SK-N-SH (cell line): ENCODE data around the gene FAM114A1. TPM values are rescaled to one million over a fixed set of nuclear protein-coding genes. Genes with fewer than 3 reads are reported as not detected.

Experiments
- CTCF ChIA-PET: fragments of 300-600, 350-600 bp; formaldehyde crosslinking; extraction: SDS; loops from one replicate; lab custom pipeline; 2021; lab: Yijun Ruan, JAX
- POLR2A ChIA-PET: fragments of 350-600 bp; sonication (Branson Sonifier 250); formaldehyde crosslinking; extraction: SDS; loops from one replicate; lab custom pipeline; 2020; ENCODE audit warnings: antibody characterized with exemption, inconsistent platforms; lab: Yijun Ruan, JAX
- DNase-seq: peaks from one replicate; pipeline ENCODE4 v3.0.0; 2012
- H2AFZ ChIP-seq: fragments of 200-600 bp; sonication (generic); 2 replicates; pipeline ENCODE4 v1.8.1; 2016; ENCODE audit warnings: antibody characterized with exemption, mild to moderate bottlenecking, low read depth
- H3F3A ChIP-seq: fragments of 200-600 bp; sonication (generic); replicated peaks from 2 replicates; pipeline ENCODE3; 2016; ENCODE audit warnings: antibody characterized with exemption, mild to moderate bottlenecking; ENCODE audit not compliant: insufficient read depth
- H3K27ac ChIP-seq, 2 experiments: fragments of 200-500 bp in 1 of 2; fragments of 200-600 bp in 1 of 2; sonication (Bioruptor generic) in 1 of 2; sonication (generic), shearing (Covaris generic) in 1 of 2; 2 replicates each; pipeline versions ENCODE4 v1.5.1 to v1.6.1; 2014 to 2016; ENCODE audit warnings: low read depth in 2 of 2, inconsistent platforms in 1 of 2, low read length in 1 of 2, mild to moderate bottlenecking in 1 of 2, mixed read lengths in 1 of 2
- H3K27me3 ChIP-seq: fragments of 200-600 bp; sonication (generic), shearing (Covaris generic); 2 replicates; pipeline ENCODE4 v1.6.1; 2016; ENCODE audit warnings: mixed run types; ENCODE audit not compliant: insufficient read depth
- H3K36me3 ChIP-seq, 2 experiments: fragments of 200-500 bp in 1 of 2; fragments of 200-600 bp in 1 of 2; sonication (Bioruptor generic) in 1 of 2; sonication (generic) in 1 of 2; replicated peaks in 1 of 2; 2 replicates each; pipeline versions ENCODE3 to v1.5.1; 2014 to 2016; ENCODE audit warnings: low read length in 1 of 2, mild to moderate bottlenecking in 1 of 2; ENCODE audit not compliant: insufficient read depth in 2 of 2, control insufficient read depth in 1 of 2
- H3K4me1 ChIP-seq, 2 experiments: fragments of 200-500 bp in 1 of 2; fragments of 200-600 bp in 1 of 2; sonication (Bioruptor generic) in 1 of 2; sonication (generic), shearing (Covaris generic) in 1 of 2; 2 replicates each; pipeline versions ENCODE4 v1.5.1 to v1.6.1; 2014 to 2016; ENCODE audit warnings: low read depth in 1 of 2, low read length in 1 of 2, mixed run types in 1 of 2; ENCODE audit not compliant: insufficient read depth in 2 of 2, control insufficient read depth in 1 of 2
- H3K4me2 ChIP-seq: fragments of 200-600 bp; sonication (generic), shearing (Covaris generic); 2 replicates; pipeline ENCODE4 v1.6.1; 2017; ENCODE audit warnings: mixed run types
- H3K4me3 ChIP-seq, 2 experiments: fragments of 200-500 bp in 1 of 2; fragments of 200-600 bp in 1 of 2; sonication (Bioruptor generic) in 1 of 2; sonication (generic), shearing (Covaris generic) in 1 of 2; 2 replicates each; pipeline versions ENCODE4 v1.5.1 to v1.8.1; 2014 to 2016; ENCODE audit warnings: low read depth in 2 of 2, inconsistent platforms in 1 of 2, low read length in 1 of 2, mild to moderate bottlenecking in 1 of 2, mixed read lengths in 1 of 2, moderate library complexity in 1 of 2
- H3K79me2 ChIP-seq: fragments of 200-600 bp; sonication (generic); 2 replicates; pipeline ENCODE4 v1.8.1; 2017; ENCODE audit warnings: mild to moderate bottlenecking; ENCODE audit not compliant: insufficient read depth
- H3K9ac ChIP-seq: fragments of 200-600 bp; sonication (generic); 2 replicates; pipeline ENCODE4 v1.6.1; 2017; ENCODE audit warnings: mixed run types
- H3K9me2 ChIP-seq: fragments of 200-600 bp; sonication (generic); 2 replicates; pipeline ENCODE4 v1.6.1; 2017; ENCODE audit warnings: mixed run types
- H3K9me3 ChIP-seq: fragments of 200-600 bp; sonication (generic); 2 replicates; pipeline ENCODE4 v1.6.1; 2017; ENCODE audit warnings: mixed run types, mild to moderate bottlenecking, moderate library complexity
- H4K20me1 ChIP-seq: fragments of 200-600 bp; sonication (generic); 2 replicates; pipeline ENCODE4 v1.6.1; 2017; ENCODE audit warnings: mild to moderate bottlenecking, mixed run types; ENCODE audit not compliant: insufficient read depth
- CHD2 ChIP-seq: fragments of 150-350 bp; IDR thresholded peaks from 2 replicates; pipeline ENCODE4 v1.6.1; 2018; ENCODE audit warnings: low read length; ENCODE audit not compliant: partially characterized antibody
- EZH2phosphoT487 ChIP-seq: fragments of 200-600 bp; sonication (generic); IDR thresholded peaks from 2 replicates; pipeline ENCODE4 v1.6.1; 2017; ENCODE audit warnings: low read depth, mixed run types, mild to moderate bottlenecking, antibody characterized with exemption, moderate library complexity, borderline replicate concordance
- GABPA ChIP-seq: IDR thresholded peaks from 2 replicates; pipeline ENCODE4 v1.4.0; 2012; ENCODE audit warnings: low read depth, mild to moderate bottlenecking
- IRF3 ChIP-seq: fragments of 150-350 bp; IDR thresholded peaks from 2 replicates; pipeline ENCODE4 v1.6.1; 2016; ENCODE audit warnings: mild to moderate bottlenecking, low read depth, low read length
- MAX ChIP-seq: IDR thresholded peaks from 2 replicates; pipeline ENCODE4 v1.4.0; 2012; ENCODE audit warnings: low read depth
- MEF2A ChIP-seq: IDR thresholded peaks from 2 replicates; pipeline ENCODE4 v1.4.0; 2012; ENCODE audit warnings: low read depth, borderline replicate concordance
- MXI1 ChIP-seq: IDR thresholded peaks from 2 replicates; pipeline ENCODE4 v1.6.1; 2012; ENCODE audit warnings: mild to moderate bottlenecking, low read depth, low read length, improper control_type of control experiment
- NFIC ChIP-seq: IDR thresholded peaks from 2 replicates; pipeline ENCODE4 v1.4.0; 2012; ENCODE audit warnings: borderline replicate concordance
- NRF1 ChIP-seq: IDR thresholded peaks from 2 replicates; pipeline ENCODE4 v1.6.1; 2012; ENCODE audit warnings: low read depth, mild to moderate bottlenecking, low read length
- RAD21 ChIP-seq: IDR thresholded peaks from 2 replicates; pipeline ENCODE4 v1.6.1; 2012; ENCODE audit warnings: mild to moderate bottlenecking, low read length
- RCOR1 ChIP-seq: fragments of 150-350 bp; IDR thresholded peaks from 2 replicates; pipeline ENCODE4 v1.6.1; 2017; ENCODE audit warnings: antibody characterized with exemption, low read length
- RXRA ChIP-seq: IDR thresholded peaks from 2 replicates; pipeline ENCODE4 v1.4.0; 2012; ENCODE audit warnings: low read depth, mild to moderate bottlenecking, borderline replicate concordance
- SMC3 ChIP-seq: IDR thresholded peaks from 2 replicates; pipeline ENCODE4 v1.6.1; 2012; ENCODE audit warnings: low read depth, low read length, improper control_type of control experiment
- TAF1 ChIP-seq: IDR thresholded peaks from 2 replicates; pipeline ENCODE4 v1.6.1; 2012; ENCODE audit warnings: low read depth, mild to moderate bottlenecking, low read length, moderate library complexity, borderline replicate concordance
- TCF12 ChIP-seq: IDR thresholded peaks from 2 replicates; pipeline ENCODE4 v1.4.0; 2012
- TEAD4 ChIP-seq: IDR thresholded peaks from 2 replicates; pipeline ENCODE4 v1.4.0; 2012; ENCODE audit warnings: mild to moderate bottlenecking, borderline replicate concordance; ENCODE audit not compliant: insufficient read depth
- USF2 ChIP-seq: fragments of 150-350 bp; IDR thresholded peaks from 2 replicates; pipeline ENCODE4 v1.6.1; 2017; ENCODE audit warnings: antibody characterized with exemption, low read length, low read depth, borderline replicate concordance
- WGBS: methylation state at CpG from one replicate; pipeline ENCODE4 v1.1.6; 2017; ENCODE audit warnings: low lambda C conversion rate; 5-methylcytosine and 5-hydroxymethylcytosine counted together
- polyA plus RNA-seq, 3 experiments: library from polyadenylated mRNA; depleted of rRNA; stranded (reverse); fragments of >200 nt; gene quantifications; 2 replicates each; pipeline ENCODE4 v1.2.3, GENCODE V29; 2012
- TF ChIP-seq, protein P1 (sequence below): fragments of 200-600 bp; sonication (generic); IDR thresholded peaks from 2 replicates; pipeline ENCODE4 v1.6.1; 2017; ENCODE audit warnings: antibody characterized with exemption, mild to moderate bottlenecking, moderate library complexity
- TF ChIP-seq, protein P2 (sequence below): IDR thresholded peaks from 2 replicates; pipeline ENCODE4; 2012
- TF ChIP-seq, protein P3 (sequence below): IDR thresholded peaks from 2 replicates; pipeline ENCODE4 v1.6.1; 2012; ENCODE audit warnings: mild to moderate bottlenecking, low read depth, low read length, moderate library complexity

Gene FAM114A1
- polyA plus RNA-seq, 1 of the 3 experiments (the other 2 are of a cell fraction): 54.2 TPM

DNA sequence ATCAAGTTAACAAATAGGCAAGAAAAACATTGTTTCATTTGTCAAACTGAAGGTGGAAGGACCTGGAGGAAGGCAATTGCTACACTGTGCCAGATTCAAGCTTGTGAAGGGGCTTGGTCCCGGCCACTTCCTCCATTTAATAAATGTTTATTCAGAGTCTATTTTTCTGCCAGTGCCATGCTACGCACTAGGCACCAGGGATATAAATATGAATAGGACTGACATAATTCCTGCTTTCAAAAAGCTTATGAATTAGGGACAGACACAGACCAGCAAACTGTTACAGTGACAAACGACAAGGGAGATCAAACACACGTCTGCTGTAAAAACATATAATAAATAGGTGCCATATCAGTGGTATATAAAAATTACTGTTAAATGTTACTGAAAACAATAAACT, 11.6 kb upstream of the FAM114A1 start:
- Histone ChIP-seq H3K4me3 (no peak overlapping the region), H4K20me1 (no peaks in the 10 kb centered on the region), H3K4me1 (peaks cover 0 to 14% of the 10 kb centered on the region in 2 experiments), H3K9me2 (no peaks in the 10 kb centered on the region), H2AFZ (peak overlapping the region; percentile 54; the same call in 1 of the 2 replicates), H3K27ac (no peak overlapping the region), H3K9ac (no peak overlapping the region), H3K4me2 (no peak overlapping the region), H3K36me3 (peaks cover 0 to 7% of the 10 kb centered on the region in 2 experiments), H3K79me2 (no peaks in the 10 kb centered on the region), H3K27me3 (no peaks in the 10 kb centered on the region), H3K9me3 (peaks cover 11% of the 10 kb centered on the region), H3F3A (peaks cover 19% of the 10 kb centered on the region)
- no peak for TF ChIP-seq TEAD4
- no peak for TF ChIP-seq TAF1
- TF ChIP-seq NFIC: no peak
- no peak for TF ChIP-seq MXI1
- TF ChIP-seq, protein P1, sequence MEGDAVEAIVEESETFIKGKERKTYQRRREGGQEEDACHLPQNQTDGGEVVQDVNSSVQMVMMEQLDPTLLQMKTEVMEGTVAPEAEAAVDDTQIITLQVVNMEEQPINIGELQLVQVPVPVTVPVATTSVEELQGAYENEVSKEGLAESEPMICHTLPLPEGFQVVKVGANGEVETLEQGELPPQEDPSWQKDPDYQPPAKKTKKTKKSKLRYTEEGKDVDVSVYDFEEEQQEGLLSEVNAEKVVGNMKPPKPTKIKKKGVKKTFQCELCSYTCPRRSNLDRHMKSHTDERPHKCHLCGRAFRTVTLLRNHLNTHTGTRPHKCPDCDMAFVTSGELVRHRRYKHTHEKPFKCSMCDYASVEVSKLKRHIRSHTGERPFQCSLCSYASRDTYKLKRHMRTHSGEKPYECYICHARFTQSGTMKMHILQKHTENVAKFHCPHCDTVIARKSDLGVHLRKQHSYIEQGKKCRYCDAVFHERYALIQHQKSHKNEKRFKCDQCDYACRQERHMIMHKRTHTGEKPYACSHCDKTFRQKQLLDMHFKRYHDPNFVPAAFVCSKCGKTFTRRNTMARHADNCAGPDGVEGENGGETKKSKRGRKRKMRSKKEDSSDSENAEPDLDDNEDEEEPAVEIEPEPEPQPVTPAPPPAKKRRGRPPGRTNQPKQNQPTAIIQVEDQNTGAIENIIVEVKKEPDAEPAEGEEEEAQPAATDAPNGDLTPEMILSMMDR: no peak
- no peak for TF ChIP-seq MEF2A
- no peak for TF ChIP-seq EZH2phosphoT487
- no peak for TF ChIP-seq USF2
- TF ChIP-seq RXRA: no peak
- TF ChIP-seq, protein P2, sequence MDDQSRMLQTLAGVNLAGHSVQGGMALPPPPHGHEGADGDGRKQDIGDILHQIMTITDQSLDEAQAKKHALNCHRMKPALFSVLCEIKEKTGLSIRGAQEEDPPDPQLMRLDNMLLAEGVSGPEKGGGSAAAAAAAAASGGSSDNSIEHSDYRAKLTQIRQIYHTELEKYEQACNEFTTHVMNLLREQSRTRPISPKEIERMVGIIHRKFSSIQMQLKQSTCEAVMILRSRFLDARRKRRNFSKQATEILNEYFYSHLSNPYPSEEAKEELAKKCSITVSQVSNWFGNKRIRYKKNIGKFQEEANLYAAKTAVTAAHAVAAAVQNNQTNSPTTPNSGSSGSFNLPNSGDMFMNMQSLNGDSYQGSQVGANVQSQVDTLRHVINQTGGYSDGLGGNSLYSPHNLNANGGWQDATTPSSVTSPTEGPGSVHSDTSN: no peak
- TF ChIP-seq TCF12: no peak
- no peak for TF ChIP-seq GABPA
- no peak for TF ChIP-seq RCOR1
- no peak for TF ChIP-seq SMC3
- no peak for TF ChIP-seq NRF1
- no peak for TF ChIP-seq CHD2
- no peak for TF ChIP-seq MAX
- TF ChIP-seq IRF3: no peak
- no peak for TF ChIP-seq RAD21
- TF ChIP-seq, protein P3, sequence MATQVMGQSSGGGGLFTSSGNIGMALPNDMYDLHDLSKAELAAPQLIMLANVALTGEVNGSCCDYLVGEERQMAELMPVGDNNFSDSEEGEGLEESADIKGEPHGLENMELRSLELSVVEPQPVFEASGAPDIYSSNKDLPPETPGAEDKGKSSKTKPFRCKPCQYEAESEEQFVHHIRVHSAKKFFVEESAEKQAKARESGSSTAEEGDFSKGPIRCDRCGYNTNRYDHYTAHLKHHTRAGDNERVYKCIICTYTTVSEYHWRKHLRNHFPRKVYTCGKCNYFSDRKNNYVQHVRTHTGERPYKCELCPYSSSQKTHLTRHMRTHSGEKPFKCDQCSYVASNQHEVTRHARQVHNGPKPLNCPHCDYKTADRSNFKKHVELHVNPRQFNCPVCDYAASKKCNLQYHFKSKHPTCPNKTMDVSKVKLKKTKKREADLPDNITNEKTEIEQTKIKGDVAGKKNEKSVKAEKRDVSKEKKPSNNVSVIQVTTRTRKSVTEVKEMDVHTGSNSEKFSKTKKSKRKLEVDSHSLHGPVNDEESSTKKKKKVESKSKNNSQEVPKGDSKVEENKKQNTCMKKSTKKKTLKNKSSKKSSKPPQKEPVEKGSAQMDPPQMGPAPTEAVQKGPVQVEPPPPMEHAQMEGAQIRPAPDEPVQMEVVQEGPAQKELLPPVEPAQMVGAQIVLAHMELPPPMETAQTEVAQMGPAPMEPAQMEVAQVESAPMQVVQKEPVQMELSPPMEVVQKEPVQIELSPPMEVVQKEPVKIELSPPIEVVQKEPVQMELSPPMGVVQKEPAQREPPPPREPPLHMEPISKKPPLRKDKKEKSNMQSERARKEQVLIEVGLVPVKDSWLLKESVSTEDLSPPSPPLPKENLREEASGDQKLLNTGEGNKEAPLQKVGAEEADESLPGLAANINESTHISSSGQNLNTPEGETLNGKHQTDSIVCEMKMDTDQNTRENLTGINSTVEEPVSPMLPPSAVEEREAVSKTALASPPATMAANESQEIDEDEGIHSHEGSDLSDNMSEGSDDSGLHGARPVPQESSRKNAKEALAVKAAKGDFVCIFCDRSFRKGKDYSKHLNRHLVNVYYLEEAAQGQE: no peak
- WGBS: 86% methylated on average over 4 of the region's 4 CpGs
- DNase-seq: no peak
- POLR2A ChIA-PET: no interaction called here
- CTCF ChIA-PET: interaction anchor here (0.7 to 1.6 kb wide), 11 partner anchors 11 to 787 kb away, joined by 3 to 15 read pairs (median 4); partner anchors contain the start of genes FAM114A1 and TLR1
